ENCODE data around the gene FCRL3.

Gene FCRL3

GRCh38 chr1:157678721-157679120, 21.8 kb downstream of the FCRL3 start:
- no peak for DNase-seq (ENCODE audit: low read depth)

GRCh38 chr1:157673008-157673407, 27.6 kb downstream of the FCRL3 start:
- DNase-seq (ENCODE audit: low read depth): no peak

- DNase-seq (ENCODE audit: low read depth): no peak
Measured at GRCh38 chr1:157671895-157672294, 28.7 kb downstream of the FCRL3 start.

GRCh38 chr1:157659576-157660247, 40.9 kb downstream of the FCRL3 start:
- no peak for DNase-seq (ENCODE audit: low read depth)

DNA sequence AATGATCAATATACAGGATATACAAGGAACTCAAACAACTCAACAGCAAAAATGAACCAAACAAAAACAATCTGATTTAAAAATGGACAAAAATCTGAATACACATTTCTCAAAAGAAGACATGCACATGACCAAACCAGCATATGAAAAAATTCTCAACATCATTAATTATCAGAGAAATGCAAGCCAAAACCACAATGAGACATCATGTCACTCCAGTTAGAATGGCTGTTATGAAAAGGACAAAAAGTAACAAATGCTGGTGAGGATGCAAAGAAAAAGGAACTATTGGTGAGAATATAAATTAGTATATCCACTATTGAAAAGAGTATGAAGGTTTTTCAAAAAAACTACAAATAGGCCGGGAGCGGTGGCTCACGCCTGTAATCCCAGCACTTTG, 42.0 kb downstream of the FCRL3 start:
- no peak for DNase-seq (ENCODE audit: low read depth)

DNA sequence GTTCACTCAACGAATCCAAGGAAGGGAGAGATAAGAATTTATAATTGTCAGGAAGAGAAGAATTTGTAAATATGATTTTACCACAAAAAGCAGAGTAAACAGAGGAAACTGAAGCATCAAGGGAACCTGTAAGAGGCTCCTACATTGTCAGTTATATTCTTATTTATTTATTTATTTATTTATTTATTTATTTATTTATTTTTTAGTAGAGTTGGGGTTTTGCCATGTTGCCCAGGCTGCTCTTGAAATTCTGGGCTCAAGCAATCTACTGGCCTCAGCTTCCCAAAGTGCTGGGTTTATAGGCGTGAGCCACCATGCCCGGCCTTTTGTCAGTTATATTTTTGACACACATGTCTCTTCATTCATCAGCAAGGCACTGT, 47.1 kb downstream of the FCRL3 start:
- DNase-seq (ENCODE audit: low read depth): no peak

- no peak for DNase-seq (ENCODE audit: low read depth)
Measured at GRCh38 chr1:157652859-157653493, 47.6 kb downstream of the FCRL3 start.

DNA sequence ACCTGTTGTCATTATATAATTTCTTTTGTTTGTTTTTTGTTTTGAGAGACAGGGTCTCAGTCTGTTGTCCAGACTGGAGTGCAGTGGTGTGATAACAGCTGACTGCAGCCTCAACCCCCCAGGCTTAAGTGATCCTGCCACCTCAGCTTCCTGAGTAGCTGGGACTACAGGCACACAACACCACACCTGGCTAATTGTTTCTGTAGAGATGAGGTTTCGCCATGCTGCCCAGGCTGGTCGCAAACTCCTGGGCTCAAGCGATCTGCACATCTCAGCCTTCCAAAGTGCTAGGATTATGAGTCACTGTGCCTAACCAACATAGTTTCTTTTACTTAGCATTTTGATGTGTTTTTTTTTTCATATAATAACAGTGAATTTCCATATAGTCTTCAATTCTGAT, 52.3 kb downstream of the FCRL3 start:
- DNase-seq (ENCODE audit: low read depth): no peak

DNA sequence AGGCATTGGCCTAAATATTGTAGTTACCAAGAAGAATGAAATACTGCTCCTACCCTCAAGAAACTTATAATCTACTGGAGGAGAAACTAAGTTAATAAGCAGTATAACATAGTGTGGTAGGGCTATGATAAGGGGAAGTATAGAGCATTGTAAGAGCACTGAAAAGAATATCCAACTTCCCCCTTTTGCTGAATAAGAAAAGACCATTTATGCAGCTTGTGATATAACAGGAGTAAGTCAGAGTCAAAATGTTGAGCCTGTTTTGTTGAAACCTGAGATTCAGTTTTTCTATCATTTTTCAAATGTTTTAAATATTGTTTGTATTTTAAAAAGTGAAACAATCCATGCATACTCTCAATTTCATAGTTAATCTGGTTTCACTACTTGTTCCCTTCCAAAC, 54.4 kb downstream of the FCRL3 start:
- no peak for DNase-seq (ENCODE audit: low read depth)

- no peak for DNase-seq (ENCODE audit: low read depth)
Measured at GRCh38 chr1:157641177-157641576, 59.4 kb downstream of the FCRL3 start.

- DNase-seq (ENCODE audit: low read depth): no peak
Measured at GRCh38 chr1:157639800-157640199, 60.8 kb downstream of the FCRL3 start.

GRCh38 chr1:157628773-157629172, 71.8 kb downstream of the FCRL3 start:
- no peak for DNase-seq (ENCODE audit: low read depth)
